CD4-positive, alpha-beta T cell treated with Interleukin-15 for 1 hour (primary cell): Measurements from ENCODE around the gene ARHGEF4.
"Not testable (repeated sequence)": the region's sequence is repeated elsewhere in the genome, so short reads cannot be mapped to it uniquely, and the experiment has no call there.

Experiments used
- DNase-seq: peaks from one replicate; pipeline ENCODE4 v3.0.0-alpha.2; 2020

The ARHGEF4 gene

DNA sequence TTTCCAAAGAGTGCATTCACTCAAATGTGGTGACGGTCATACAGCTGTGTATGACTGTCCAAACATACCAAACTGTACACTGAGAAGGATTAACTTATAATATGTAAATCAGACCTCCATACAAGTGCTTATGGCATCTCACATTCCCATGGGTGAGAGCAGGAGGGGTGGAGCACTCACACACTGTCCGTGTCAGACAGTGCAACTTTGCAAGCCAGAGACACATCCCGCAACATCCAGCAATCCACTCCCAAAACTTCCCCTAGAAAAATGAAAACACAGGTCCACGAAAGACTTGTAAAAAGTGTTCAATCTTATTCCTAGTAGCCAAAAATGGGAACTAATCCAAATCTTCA, 220.2 kb downstream of the ARHGEF4 start:
- DNase-seq, result no peak

DNA sequence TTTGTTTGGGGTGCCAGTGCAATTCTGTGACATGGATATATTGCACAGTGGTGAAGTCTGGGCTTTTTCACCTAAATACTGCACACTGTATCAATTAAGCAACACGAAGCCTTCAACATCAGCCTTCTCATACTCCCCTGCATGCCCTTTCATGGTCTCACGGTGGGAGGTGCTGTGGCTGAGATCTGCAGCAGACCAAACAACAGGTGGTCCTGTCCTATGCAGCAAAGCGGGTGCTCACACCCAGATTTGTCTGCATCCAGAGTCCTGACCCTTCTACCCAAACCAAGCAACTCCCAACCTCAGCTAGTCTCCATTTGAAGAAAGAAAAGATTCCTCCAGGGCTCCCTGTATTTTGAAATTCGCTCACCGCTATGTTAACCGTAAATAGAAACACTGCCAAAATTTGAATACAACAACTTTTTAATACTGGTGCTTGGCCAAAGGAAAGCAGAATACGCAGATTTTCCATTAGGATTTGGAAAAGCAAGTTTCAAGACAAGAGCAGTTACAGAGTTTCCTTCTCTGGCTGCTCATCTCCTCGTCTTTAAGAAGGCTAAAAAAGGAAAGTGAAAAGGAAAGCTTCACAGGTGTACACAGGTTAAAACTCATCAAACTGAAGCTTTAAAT, 221.6 kb downstream of the ARHGEF4 start:
- no peak for DNase-seq

DNA sequence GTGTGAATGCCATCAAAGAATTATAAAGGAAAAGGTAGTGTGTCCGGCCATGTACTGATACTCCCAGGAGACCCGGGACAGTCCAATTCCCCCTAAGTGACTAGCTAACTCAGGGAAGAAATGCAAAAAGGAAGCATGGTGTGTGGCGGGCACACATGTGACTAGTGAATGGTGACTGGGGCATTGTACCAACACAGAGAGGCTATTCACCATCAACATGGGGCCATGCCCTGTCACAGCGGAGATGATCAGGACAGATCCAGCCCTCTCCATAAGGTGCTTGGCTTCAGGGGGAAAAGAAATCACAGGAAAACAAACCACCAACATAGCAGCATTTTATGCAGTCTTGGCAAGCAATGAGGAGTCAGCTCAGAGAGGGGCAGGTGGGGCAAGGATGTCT, 222.2 kb downstream of the ARHGEF4 start:
- DNase-seq, result no peak

DNA sequence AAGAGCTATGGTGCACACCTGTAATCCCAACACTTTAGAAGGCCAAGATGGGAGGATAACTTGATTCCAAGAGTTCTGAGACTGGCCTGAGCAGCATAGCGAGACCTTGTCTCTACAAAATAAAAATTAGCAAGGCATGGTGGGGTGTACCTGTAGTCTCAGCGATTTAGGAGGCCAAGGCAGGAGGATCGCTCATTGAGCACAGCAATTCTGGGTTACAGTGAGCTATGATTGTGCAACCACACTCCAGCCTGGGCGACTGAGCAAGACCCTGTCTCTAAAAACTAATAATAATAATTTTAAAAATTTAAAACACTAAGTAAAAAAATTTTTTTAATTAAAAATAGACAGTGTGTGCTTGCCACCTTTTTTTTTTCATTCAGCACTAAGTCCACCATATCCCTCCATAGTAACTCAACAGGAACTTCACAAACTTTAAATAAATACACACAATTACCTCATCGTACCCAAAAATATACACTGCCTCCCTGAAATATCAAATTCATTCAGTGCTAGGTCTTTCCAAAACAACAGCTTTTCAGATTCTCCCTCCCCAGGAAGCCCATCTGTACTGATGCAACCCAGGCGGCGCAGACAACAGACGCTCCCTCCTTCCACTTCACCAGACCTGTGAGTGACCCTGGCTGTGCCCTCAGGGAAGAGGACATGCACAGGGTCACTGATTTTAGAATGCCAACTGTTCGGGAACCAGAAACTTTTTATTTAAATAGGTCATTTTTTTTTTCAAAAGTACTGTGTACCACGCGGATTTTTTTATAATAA, 227.0 kb downstream of the ARHGEF4 start:
- DNase-seq, result no peak

DNA sequence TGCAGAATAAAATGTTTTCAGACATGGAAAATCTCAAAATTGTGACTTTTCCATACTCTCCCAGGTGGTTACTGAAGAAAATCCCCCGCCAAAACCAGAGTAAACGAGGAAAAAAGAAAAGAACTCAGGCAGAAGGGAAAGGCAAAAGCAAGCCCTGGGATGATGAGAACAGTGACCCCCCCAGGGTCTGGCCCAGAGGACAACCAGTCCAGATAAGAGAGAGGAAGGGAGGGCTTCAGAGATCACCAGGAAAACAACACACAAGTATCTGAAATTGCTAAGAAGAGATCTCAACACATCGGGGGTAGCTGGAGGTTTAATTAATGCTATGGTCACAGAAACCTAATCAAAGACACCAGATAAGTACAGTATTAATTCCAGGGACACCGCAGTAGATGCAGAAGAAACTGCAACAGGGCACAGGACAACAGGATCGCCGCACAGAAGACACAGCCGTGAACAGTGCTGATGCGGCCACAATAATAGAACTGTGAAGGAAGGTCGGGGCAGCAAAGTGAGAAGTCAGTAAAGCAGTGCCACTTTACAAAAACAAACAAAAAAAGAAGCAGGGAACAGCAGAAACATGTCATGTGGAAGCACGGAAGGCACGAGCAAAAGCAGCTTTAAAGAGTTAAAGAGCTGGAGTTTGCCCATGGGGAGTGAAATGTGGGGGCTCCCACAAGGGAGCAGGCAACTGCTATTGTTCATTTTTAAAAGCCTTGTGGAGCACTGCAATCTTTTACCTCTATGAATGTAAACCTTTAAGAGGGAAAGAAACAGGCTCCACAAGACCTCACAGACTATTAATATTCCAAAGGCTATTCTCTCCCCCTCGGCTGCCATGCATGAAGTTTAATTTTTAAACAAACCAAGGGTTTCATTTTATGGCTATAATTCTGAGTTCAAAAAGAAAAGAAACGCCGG, 228.1 kb downstream of the ARHGEF4 start:
- no peak for DNase-seq

DNA sequence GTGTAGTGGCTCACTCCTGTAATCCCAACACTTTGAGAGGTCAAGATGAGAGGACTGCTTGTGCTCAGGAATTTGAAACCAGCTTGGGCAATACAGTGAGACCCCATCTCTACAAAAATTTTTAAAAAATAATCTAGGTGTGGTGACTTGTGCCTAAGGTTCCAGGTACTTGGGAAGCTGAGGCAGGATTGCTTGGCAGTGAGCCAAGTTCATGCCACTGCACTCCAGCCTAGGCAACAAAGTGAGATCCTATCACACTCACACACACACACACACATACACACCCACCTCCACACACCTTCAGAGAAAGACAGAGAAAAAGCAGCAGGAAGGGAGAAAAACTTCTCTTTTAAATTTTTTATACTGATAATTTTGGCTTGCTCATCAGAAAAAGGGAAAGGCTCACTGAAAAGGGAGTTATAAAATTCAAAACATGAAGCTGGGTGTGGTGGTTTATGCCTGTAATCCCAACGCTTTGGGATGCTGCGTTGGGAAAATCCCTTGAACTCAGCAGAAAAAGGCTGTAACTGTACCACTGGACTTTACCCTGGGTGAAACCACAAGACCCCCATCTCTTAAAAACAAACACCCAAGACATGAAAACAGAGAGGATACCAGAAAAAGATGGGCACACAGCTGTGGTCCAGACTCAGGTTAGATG, 230.9 kb downstream of the ARHGEF4 start:
- no peak for DNase-seq

DNA sequence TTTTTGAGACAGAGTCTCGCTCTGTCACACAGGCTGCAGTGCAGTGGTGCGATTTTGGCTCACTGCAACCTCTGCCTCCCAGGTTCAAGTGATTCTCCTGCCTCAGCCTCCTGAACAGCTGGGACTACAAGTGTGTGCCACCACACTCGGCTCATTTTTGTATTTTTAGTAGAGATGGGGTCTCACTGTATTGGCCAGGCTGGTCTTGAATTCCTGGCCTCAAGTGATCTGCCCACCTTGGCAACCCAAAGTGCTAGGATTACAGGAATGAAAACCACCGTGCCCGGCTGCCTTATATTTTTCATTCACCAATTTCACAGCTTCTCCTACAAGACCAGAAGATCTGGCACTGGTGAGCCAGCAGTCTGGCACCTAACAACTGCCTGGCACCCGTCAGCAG, 231.5 kb downstream of the ARHGEF4 start:
- DNase-seq, result not testable (repeated sequence)

DNA sequence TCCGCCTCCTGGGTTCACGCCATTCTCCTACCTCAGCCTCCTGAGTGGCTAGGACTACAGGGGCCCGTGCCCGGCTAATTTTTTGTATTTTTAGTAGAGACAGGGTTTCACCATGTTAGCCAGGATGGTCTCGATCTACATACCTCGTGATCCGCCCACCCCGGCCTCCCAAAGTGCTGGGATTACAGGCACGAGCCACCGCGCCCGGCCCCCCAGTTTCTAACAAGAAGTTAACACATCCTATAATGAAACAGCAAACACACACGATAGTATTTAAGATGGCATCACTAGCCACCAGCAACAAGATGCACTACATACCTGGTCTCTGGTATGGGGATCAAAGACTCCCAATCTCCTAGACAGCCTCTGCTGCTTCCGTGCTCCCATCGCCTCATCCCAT, 238.9 kb downstream of the ARHGEF4 start:
- not testable (repeated sequence) for DNase-seq

DNA sequence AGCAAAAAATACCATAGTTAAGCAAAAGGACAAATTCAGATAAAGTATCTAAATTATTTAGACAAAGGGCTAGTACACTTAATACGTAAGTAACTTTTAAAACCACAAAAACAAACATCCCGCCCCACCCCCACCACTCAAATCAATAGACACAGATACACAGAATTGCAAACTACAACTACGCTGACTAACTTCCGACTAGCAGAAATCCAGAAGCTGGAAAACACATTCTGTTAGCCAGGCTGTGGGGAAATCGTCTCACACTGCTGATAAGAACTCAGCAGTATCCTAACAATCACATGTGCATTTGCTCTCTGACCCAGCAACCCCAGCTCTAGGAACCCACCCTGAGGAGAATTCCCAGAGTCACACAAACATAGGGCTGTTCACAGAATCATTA, 240.0 kb downstream of the ARHGEF4 start:
- no peak for DNase-seq

DNA sequence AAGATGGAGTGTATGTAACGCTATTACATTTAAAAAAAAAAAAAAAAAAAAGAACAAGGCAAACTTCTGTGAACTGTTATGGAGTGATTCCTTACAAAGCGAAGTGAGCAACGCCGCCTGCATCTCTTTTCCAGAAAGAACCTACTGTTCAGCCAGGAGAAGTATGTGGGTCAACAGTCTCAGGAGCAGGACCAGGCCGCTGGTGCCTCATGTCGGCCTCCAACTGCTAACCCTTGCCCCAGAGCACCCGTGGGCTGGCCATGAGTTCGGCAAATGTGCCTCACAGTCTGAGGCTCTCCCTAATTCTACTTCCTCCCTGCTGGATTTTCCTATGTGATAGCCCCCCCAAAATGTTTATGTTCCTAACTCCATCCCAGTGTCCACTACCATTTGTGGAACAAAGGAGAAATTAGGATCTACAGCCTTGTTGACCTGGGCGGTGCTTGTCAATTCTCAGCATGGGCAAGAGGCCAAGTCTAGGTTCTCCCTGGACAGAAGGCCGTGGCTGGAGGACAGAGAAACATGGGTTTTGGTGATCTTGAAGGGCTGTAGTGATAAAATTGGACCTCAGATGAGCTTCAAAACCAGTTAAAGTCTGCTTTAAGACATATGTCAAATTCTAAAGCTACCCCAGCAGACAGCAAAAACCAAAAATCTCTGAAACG, 240.6 kb downstream of the ARHGEF4 start:
- DNase-seq, result no peak

DNA sequence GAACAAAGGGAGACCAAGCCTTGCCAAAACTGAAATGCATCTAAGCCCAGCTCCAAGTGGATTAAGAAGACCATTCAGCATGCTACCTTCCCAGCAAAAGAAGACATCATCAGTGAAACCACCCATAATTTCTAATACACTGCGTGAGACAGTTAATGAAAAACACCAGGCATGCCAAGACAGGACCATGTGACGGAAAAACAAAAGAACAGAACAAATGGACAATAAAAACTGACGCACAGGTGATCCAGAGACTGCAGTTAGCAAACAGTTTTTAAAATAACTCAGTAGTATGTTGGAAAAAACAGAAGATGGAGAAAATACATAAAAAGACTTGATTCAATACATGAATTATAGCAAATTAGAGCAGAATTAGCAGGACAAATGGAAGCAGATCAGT, 241.3 kb downstream of the ARHGEF4 start:
- no peak for DNase-seq

DNA sequence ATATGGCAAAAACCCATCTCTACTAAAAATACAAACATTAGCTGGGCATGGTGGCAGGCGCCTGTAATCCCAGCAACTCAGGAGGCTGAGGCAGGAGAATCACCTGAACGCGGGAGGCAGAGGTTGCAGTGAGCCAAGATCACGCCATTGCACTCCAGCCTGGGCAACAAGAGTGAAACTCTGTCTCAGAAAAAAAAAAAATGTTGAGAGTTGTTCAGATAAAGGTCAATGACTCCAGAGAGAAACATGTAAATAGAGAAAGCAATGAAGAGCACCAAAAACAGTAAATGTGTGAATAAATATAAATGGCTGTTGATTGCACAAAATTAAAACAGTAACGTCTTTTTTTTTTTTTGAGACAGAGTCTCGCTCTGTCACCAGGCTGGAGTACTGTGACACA, 243.2 kb downstream of the ARHGEF4 start:
- not testable (repeated sequence) for DNase-seq

DNA sequence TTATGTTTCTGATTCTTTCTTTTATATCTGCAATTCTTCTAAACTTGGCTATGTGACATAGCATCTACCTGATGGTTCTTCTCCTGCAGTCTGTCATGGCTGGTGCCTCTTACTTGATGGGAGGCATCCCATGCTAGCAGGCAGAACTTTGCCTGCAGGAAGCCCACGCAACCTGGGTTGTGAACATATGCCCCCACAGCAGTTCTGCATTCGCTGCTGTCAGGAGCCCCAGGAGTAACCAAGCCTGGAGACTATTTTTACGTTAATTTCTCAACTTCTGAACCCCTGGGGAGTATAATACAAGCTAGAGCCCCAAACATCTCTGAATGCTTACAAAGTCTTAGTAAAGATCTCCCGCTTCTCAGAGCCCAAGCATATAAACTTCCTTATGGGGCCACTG, 244.5 kb downstream of the ARHGEF4 start:
- DNase-seq, result no peak

DNA sequence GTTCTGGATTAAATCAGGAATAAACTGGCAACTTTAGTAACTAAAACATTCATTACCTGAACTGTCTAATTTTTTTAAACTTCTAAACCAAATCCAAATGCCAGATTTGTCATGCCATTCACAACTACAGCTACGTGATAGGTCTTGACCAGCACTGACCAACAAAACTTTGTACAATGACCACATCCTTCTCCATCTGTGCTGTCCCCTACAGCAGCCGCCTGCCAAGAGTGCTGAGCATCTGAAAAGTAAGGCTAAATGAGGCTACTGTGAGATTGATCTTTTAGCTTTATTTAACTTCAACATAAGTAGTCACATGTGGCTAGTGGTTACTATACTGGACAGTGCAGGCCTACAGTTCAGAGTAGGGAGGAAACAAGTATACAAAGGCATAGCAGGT, 248.9 kb downstream of the ARHGEF4 start:
- no peak for DNase-seq

DNA sequence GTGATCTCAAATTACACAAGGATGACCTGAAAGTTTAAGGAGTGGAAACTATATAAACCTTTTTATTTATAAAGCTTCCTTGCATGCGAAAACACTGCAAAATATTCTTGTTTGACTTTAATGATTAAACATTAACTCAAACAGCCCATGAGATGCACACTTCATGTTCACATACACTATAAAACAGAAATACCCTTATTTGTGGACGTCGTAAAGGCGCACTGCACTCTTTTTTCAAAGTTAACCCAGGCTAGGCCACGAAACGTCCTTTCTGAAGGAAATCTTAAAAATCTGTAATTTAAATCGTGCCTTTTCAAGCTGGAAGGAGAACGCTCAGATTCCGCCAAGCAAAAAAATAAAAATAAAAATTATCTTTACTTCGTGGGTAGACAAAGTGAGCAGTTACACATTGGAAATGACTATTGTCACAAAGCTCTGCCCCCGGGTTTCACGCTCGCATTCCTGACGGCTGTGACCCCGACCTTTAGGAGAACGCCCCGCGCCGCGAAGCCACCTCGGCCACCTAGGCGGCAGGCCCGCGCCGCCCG, 255.8 kb downstream of the ARHGEF4 start:
- no peak for DNase-seq

DNA sequence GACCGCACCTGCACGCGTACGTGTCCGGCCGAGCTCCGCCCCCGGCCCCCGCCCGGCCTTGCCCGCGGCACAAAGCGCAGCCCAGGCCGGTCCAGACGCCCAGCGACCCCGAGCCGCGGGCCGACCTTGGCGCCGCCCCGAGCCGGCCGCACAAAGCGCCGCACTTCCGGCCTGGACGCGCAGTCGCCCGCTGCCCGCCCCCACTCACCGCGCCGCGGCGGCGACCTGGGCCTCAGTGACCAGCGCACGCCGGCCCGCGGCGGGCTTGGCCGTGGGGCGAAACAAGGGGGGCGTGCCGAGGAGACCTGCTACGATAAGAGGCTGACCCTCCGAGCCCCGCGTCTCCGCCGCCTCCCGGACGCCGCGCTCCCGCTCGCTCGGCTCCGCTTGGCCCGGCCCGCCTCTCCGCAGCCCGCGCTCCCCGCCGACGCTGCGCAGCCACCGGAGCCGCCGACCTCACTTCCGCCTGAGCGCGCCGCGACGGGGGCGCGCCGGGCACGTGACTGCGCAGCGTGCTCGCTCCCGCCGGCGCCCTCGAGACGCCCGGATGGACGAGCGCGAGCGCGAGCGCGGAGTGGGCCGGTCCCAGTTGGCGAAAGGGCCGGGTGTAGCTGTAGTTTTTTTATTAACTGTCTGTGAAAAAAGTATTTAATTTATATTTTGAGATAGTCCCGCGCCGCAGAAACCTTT, 256.4 kb downstream of the ARHGEF4 start, which contains the start of gene FAM168B:
FAM168B (minus strand) TSS at position 455 of the 690 bp plus-strand sequence. CDS start 10,814 bp downstream, outside the sequence.
- DNase-seq, result peak; percentile 87

DNA sequence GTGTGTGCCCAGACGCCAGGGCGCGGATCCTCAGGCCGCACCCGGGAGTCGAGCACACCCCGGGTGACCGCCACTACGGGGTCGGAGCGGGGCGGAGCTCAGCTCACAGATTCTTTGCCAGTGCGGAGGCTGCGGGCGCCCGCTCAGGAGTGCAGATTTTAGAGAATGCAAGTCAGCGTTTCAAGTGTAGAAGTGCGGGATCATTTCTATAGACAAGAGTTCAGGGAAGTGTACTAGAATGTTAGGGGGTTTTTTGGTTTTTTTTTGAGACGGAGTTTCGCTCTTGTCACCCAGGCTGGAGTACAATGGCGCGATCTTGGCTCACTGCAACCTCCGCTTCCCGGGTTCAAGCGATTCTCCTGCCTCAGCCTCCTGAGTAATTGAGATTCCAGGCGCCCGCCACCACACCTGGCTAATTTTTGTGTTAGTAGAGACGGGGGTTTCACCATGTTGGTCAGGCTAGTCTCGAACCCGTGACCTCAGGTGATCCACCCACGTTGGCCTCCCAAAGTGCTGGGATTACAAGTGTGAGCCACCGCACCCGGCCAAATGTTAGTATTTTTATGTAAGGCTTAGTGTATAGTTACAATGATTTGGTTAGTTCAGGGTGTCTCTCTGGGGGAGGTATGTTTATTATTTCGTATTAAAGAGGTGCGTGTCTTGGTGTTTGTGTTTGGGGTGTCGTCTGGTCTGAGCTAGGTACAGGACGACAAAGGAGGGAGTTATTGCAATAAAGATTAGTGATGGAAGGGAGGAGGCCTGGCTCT, 257.2 kb downstream of the ARHGEF4 start:
- DNase-seq, result no peak

DNA sequence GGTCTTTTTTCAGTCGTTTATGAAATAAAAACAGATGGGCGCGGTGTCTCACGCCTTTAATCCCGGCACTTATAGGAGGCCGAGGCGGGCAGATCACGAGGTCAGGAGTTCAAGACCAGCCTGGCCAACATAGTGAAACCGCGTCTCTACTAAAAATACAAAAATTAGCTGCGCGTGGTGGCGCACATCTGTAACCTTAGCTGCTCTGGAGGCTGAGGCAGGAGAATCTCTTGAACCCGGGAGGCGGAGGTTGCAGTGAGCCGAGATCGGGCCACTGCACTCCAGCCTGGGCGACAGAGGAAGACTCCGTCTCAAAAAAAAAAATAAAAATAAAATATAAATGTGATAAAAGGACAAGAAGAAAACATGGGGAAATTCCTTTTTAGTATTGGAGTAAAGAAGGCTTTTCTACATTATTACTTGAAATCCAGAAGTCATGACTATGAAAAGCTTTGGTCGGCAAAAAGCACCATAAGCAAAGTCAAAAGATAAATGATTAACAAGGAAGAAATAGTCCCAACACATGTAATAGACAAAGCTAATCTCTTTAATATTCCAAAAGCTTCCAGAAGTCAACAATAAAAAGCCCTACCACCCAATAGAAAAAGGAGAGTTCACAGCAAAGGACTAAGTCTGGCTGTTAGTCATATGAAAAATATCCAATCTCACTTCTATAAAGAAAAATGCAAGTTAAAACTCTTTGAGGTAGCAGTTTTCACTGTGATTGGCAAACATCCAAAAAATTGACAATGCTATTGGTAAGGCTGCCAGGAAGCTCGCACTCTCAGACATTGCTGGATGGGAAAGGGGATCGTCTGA, 258.0 kb downstream of the ARHGEF4 start:
- no peak for DNase-seq
